Duodenal mucosa (tissue), 2 donors: ENCODE measurements around the gene KCTD1.

ENCODE experiments used
- H3K27ac ChIP-seq: one replicate; pipeline ENCODE4 v1.7.0; 2013; ENCODE audit warnings: low read depth, low read length
- H3K27me3 ChIP-seq, 2 donors: one replicate each; pipeline ENCODE4 v1.7.0; 2013; ENCODE audit warnings: low read length in 2 of 2, control low read depth in 1 of 2; ENCODE audit not compliant: insufficient read depth in 2 of 2, control insufficient read depth in 1 of 2
- H3K36me3 ChIP-seq, 2 donors: one replicate each; pipeline ENCODE4 v1.7.0; 2013; ENCODE audit warnings: low read length in 2 of 2, control low read depth in 1 of 2; ENCODE audit not compliant: insufficient read depth in 2 of 2, control insufficient read depth in 1 of 2
- H3K4me1 ChIP-seq, 2 donors: one replicate each; pipeline ENCODE4 v1.7.0; 2013; ENCODE audit warnings: low read length in 2 of 2, control low read depth in 1 of 2; ENCODE audit not compliant: insufficient read depth in 2 of 2, control insufficient read depth in 1 of 2
- H3K4me3 ChIP-seq, 2 donors: one replicate each; pipeline ENCODE4 v1.7.0; 2013; ENCODE audit warnings: low read length in 2 of 2, low read depth in 1 of 2
- H3K9ac ChIP-seq, 2 donors: one replicate each; pipeline ENCODE4 v1.7.0; 2013; ENCODE audit warnings: low read length in 2 of 2, low read depth in 1 of 2
- H3K9me3 ChIP-seq, 2 donors: one replicate each; pipeline ENCODE4 v1.7.0; 2013; ENCODE audit warnings: low read length in 2 of 2, control low read depth in 1 of 2; ENCODE audit not compliant: control insufficient read depth in 1 of 2

Gene KCTD1

DNA sequence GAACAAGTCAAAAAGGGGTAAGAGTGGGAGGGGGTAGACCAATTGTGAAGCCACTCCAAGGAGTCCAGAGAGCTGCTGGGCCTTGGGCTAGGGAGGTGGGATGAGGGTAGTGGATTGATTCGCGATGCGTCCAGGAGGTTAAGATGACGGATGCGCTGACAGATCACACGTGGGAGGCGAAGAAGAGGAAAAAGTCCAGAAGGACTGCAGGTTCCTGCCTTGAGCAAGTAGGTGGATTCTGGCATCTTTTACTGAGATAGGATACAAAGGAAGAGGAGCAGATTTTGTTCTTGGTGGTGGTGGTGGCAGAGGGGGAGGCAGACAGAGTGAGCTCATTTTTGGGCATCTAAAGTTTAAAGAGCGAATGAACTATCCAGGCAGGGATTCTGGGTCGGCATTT is 76.5 kb downstream of the KCTD1 start:
- no peaks in the 10 kb centered on the region for H3K9me3 ChIP-seq
- H3K4me3 ChIP-seq, result no peak overlapping the region
- no peaks in the 10 kb centered on the region for H3K36me3 ChIP-seq
- no peaks in the 10 kb centered on the region for H3K4me1 ChIP-seq
- no peak overlapping the region for H3K9ac ChIP-seq
- no peaks in the 10 kb centered on the region for H3K27me3 ChIP-seq
- H3K27ac ChIP-seq, result no peak overlapping the region

GRCh38 chr18:26471027-26471426 is 77.3 kb downstream of the KCTD1 start:
- Histone ChIP-seq H3K9me3 (no peaks in the 10 kb centered on the region), H3K4me1 (no peaks in the 10 kb centered on the region), H3K27me3 (no peaks in the 10 kb centered on the region), H3K27ac (no peak overlapping the region), H3K4me3 (no peak overlapping the region), H3K9ac (no peak overlapping the region), H3K36me3 (no peaks in the 10 kb centered on the region)

- no peaks in the 10 kb centered on the region for H3K36me3 ChIP-seq
Measured at GRCh38 chr18:26470011-26470637, 78.2 kb downstream of the KCTD1 start.

DNA sequence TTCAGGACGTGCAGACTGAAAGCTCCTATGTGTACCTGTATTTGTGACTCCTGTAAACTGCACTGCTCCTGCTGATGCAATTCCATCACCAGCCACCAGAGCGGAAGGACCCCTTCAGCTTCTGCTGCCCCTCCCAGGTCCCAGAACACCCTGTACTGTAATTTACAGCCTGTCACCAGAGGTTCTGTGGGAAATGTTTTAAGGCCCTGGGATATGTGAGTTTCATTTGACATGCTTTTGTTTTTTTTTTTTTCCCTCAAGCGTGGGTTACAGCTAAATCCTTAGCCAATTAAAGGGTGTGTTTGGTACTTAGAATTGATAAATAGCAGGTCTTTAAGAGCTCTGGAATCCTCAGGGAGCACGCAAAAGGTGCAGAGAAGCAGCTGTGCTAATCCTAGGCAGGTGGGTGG is 79.4 kb downstream of the KCTD1 start:
- Histone ChIP-seq H3K4me3 (no peak overlapping the region), H3K27me3 (no peaks in the 10 kb centered on the region), H3K9me3 (no peaks in the 10 kb centered on the region), H3K4me1 (no peaks in the 10 kb centered on the region), H3K9ac (no peak overlapping the region), H3K36me3 (no peaks in the 10 kb centered on the region), H3K27ac (no peak overlapping the region)

More at GRCh38 chr18:26470011-26470637, 78.2 kb downstream of the KCTD1 start:
- H3K9me3 ChIP-seq, result no peaks in the 10 kb centered on the region
- H3K27me3 ChIP-seq, result no peaks in the 10 kb centered on the region
- H3K9ac ChIP-seq, result no peak overlapping the region
- no peak overlapping the region for H3K4me3 ChIP-seq
- no peak overlapping the region for H3K27ac ChIP-seq
- no peaks in the 10 kb centered on the region for H3K4me1 ChIP-seq

DNA sequence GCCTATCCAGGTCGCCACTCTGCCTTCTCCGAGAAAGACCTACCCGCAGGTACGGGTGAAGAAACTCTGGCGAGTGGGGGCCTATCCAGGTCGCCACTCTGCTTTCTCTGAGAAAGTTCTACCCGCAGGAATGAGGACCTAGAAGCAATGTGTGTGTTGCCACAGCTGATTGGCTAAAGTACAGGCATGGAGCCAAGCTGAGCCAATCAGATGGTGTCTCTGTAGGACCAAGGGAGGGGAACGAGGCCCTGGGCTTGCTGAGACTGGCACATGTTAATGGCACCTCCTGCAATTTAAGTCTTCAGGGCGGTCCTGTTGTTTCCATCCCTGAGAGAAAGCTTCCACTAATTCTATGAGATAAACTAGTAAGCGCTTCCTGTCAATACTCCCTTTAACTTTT is 82.3 kb downstream of the KCTD1 start:
- Histone ChIP-seq H3K9me3 (no peaks in the 10 kb centered on the region), H3K4me1 (peaks cover 0 to 5% of the 10 kb centered on the region in 2 donors)

GRCh38 chr18:26465431-26465830 is 82.9 kb downstream of the KCTD1 start:
- no peak overlapping the region for H3K27ac ChIP-seq
- peaks cover 0 to 9% of the 10 kb centered on the region in 2 donors for H3K4me1 ChIP-seq
- H3K27me3 ChIP-seq, result no peaks in the 10 kb centered on the region
- no peak overlapping the region for H3K9ac ChIP-seq
- no peaks in the 10 kb centered on the region for H3K9me3 ChIP-seq
- no peaks in the 10 kb centered on the region for H3K36me3 ChIP-seq
- H3K4me3 ChIP-seq, result no peak overlapping the region

More for the DNA sequence above, 82.3 kb downstream of the KCTD1 start:
- Histone ChIP-seq H3K36me3 (no peaks in the 10 kb centered on the region), H3K4me3 (no peak overlapping the region), H3K9ac (no peak overlapping the region), H3K27me3 (no peaks in the 10 kb centered on the region), H3K27ac (no peak overlapping the region)

DNA sequence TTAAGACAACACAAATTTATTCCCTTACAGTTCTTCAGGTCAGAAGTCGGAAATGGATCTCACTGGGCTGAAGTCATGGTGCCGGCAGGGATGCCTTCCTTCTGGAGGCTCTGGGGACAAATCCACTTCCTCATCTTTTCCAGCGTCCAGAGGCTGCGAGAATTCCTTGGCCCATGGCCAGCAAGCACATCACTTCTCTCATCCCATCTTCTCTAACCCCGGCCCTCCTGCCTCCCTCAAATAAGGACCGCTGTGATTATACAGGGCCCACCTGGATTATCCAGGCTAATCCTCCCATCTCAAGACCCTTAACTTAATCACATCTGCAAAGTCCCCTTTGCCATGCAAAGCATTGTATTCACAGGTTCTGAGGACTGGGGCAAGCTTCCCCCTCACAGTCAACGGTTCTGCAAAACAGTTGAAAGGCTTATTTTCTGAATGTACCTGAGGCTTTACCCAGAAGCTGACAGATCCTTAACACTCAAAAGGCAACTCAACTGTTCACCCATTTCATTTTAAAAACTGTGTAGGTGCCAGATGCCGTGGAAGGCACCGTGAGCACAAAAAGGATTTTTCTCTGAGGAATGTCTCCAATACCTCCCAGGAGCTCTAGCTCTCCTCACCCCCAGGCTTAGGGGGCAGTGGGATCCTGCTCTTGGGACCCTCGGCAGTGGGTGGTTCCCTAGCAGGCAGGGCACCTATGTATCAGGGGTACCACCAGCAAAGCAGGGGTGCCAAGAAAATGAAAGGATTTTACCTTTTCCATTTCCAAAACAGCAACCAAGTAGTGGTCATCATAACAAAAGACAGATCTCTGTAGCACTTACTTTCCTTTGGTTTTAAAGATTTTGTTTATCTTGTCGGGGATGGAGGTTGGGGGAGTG is 84.0 kb downstream of the KCTD1 start:
- Histone ChIP-seq H3K9ac (no peak overlapping the region), H3K4me3 (no peak overlapping the region), H3K4me1 (peaks cover 0 to 9% of the 10 kb centered on the region in 2 donors), H3K27me3 (no peaks in the 10 kb centered on the region), H3K9me3 (no peaks in the 10 kb centered on the region), H3K36me3 (peaks cover 0 to 4% of the 10 kb centered on the region in 2 donors), H3K27ac (no peak overlapping the region)

DNA sequence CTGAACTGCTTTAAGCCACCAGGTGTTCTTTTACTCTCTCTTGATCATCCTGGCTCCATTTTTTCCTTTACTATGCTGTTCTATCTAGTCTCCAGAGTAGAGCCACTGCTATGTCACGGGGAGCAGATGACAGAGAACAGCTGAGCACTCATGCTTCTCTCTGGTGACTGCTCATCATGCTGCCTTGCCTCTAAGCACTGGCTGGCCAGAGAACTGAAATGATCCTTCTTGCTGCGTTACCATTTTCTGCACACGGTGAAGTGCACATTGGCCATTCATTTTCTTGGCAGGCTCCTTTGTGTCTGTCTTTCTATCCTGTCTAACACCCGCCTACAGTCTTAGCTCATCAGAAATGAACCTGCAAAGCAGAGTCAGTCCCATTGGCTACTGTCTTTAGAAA is 86.0 kb downstream of the KCTD1 start:
- Histone ChIP-seq H3K9ac (no peak overlapping the region), H3K36me3 (peaks cover 0 to 14% of the 10 kb centered on the region in 2 donors)

GRCh38 chr18:26461405-26461804 is 86.9 kb downstream of the KCTD1 start:
- Histone ChIP-seq H3K4me3 (no peak overlapping the region), H3K36me3 (peaks cover 0 to 14% of the 10 kb centered on the region in 2 donors), H3K27ac (no peak overlapping the region), H3K27me3 (no peaks in the 10 kb centered on the region), H3K9me3 (no peaks in the 10 kb centered on the region), H3K9ac (no peak overlapping the region), H3K4me1 (peaks cover 0 to 9% of the 10 kb centered on the region in 2 donors)

More for the DNA sequence above, 86.0 kb downstream of the KCTD1 start:
- Histone ChIP-seq H3K4me3 (no peak overlapping the region), H3K27ac (no peak overlapping the region), H3K27me3 (no peaks in the 10 kb centered on the region), H3K9me3 (no peaks in the 10 kb centered on the region), H3K4me1 (peaks cover 0 to 9% of the 10 kb centered on the region in 2 donors)

GRCh38 chr18:26460449-26461091 is 87.8 kb downstream of the KCTD1 start:
- Histone ChIP-seq H3K36me3 (peaks cover 0 to 18% of the 10 kb centered on the region in 2 donors), H3K4me3 (no peak overlapping the region), H3K9me3 (no peaks in the 10 kb centered on the region), H3K27me3 (no peaks in the 10 kb centered on the region), H3K4me1 (peaks cover 0 to 9% of the 10 kb centered on the region in 2 donors), H3K9ac (no peak overlapping the region), H3K27ac (no peak overlapping the region)
